Measurements from ENCODE around the gene GFER. TPM values are rescaled to one million over a fixed set of nuclear protein-coding genes. Genes with fewer than 3 reads are reported as not detected.

The GFER gene
- total and polyA plus RNA-seq, 2 of the 8 experiments (the other 6 are each of a cell fraction or from before 2014, with no cell fraction given) = 17.7 to 37.9 TPM

- no peak within 1 kb of the TSS for H3K23ac ChIP-seq (ENCODE audit: insufficient read length)
- H2BK5ac ChIP-seq (ENCODE audit: low read depth, low read length) = no peak within 1 kb of the TSS
- no peaks in the 10 kb centered on the region for H3K27me3 ChIP-seq (replicated peaks in 1 of 4; ENCODE audit: control insufficient read depth in 3 of 4, extremely low read depth in 1 of 4, insufficient read depth in 3 of 4, low read length in 3 of 4)
- peaks cover 17 to 28% (median 24%) of the 10 kb centered on the region in 4 experiments for H3K36me3 ChIP-seq (ENCODE audit: control insufficient read depth in 2 of 4, insufficient read depth in 4 of 4, low read length in 3 of 4)
- ChIA-PET POLR2A (ENCODE audit: partially characterized antibody) (interaction anchor here (0.7 to 19.8 kb wide), 18 partner anchors 8 to 818 kb away, joined by 3 to 736 read pairs (median 16); partner anchors contain the start of genes EME2, FAHD1, GFER and HAGH), CTCF (ENCODE audit: partially characterized antibody) (interaction anchor here (0.6 to 3.0 kb wide), 8 partner anchors 13 to 1899 kb away, joined by 3 to 9 read pairs (median 5); no protein-coding TSS in a partner anchor)
- peaks cover 12 to 15% of the 10 kb centered on the region in 2 experiments for H4K20me1 ChIP-seq (replicated peaks in 1 of 2; ENCODE audit: control insufficient read depth in 1 of 2, insufficient read depth in 2 of 2, low read length in 2 of 2)
- no peak within 1 kb of the TSS for H2BK20ac ChIP-seq (ENCODE audit: low read length)
- H3K4me2 ChIP-seq (ENCODE audit: insufficient read depth in 1 of 2, low read depth in 2 of 2, low read length in 2 of 2) = peak within 1 kb of the TSS; percentile 86 to 98
- FAIRE-seq (no peak), DNase-seq (ENCODE audit: low read depth in 1 of 2, low spot score in 2 of 2) (no peak)
- no peak within 1 kb of the TSS for H3K18ac ChIP-seq (ENCODE audit: extremely low read depth, low read length)
- H4K5ac ChIP-seq (ENCODE audit: insufficient read length, low read depth, low read length) = no peak within 1 kb of the TSS
- H3K14ac ChIP-seq (ENCODE audit: insufficient read length) = no peak within 1 kb of the TSS
- peaks cover 10 to 30% of the 10 kb centered on the region in 2 experiments for H3K79me2 ChIP-seq (ENCODE audit: control insufficient read depth in 1 of 2, insufficient read depth in 2 of 2, low read length in 2 of 2)
- no peaks in the 10 kb centered on the region for H3K9me3 ChIP-seq (ENCODE audit: insufficient read depth in 2 of 2, low read depth in 1 of 2, low read length in 1 of 2)
- TF ChIP-seq RBBP5 (IDR thresholded peaks at IDR 0.05; ENCODE audit: borderline replicate concordance, low read depth, low read length) (no peak), POLR2A (IDR thresholded peaks at IDR 0.05; ENCODE audit: control extremely low read depth in 1 of 2, low read depth in 2 of 2, low read length in 2 of 2) (no peak), RNF2 (IDR thresholded peaks at IDR 0.05; ENCODE audit: borderline replicate concordance, low read depth, low read length, missing control alignments, poor library complexity, severe bottlenecking) (no peak), MAX (IDR thresholded peaks at IDR 0.05) (no peak), CHD2 (IDR thresholded peaks at IDR 0.05; ENCODE audit: low read length) (no peak), TAF7 (optimal IDR thresholded peaks at IDR 0.05; ENCODE audit: borderline replicate concordance, low read depth, low read length) (no peak), SIN3A (conservative IDR thresholded peaks at IDR 0.05 in 1 of 2, IDR thresholded peaks at IDR 0.05 in 1 of 2; ENCODE audit: low read depth in 1 of 2, low read length in 2 of 2) (no peak), JUN (IDR thresholded peaks at IDR 0.05; ENCODE audit: low read depth, low read length) (no peak), RXRA (IDR thresholded peaks at IDR 0.05; ENCODE audit: insufficient read depth, low read depth, low read length) (no peak), EZH2 (IDR thresholded peaks at IDR 0.05; ENCODE audit: low read depth, low read length, severe bottlenecking) (no peak), TEAD4 (IDR thresholded peaks at IDR 0.05; ENCODE audit: low read depth, low read length) (no peak), FOSL1 (IDR thresholded peaks at IDR 0.05; ENCODE audit: insufficient read depth, low read depth, low read length) (no peak), EGR1 (IDR thresholded peaks at IDR 0.05; ENCODE audit: borderline replicate concordance, low read depth, low read length) (no peak)
- H2AFZ ChIP-seq (ENCODE audit: low read length) = no peak within 1 kb of the TSS
- H3K4me1 ChIP-seq (replicated peaks in 1 of 4; ENCODE audit: control insufficient read depth in 3 of 4, insufficient read depth in 4 of 4, low read length in 3 of 4) = peaks cover 0 to 16% (median 5%) of the 10 kb centered on the region in 4 experiments; a peak in 5 of 7 replicates
- H4K91ac ChIP-seq (replicated peaks; ENCODE audit: insufficient read length, low read length) = no peak within 1 kb of the TSS
- no peak within 1 kb of the TSS for H2BK15ac ChIP-seq (ENCODE audit: low read length)
- no peak within 1 kb of the TSS for H2AK5ac ChIP-seq (ENCODE audit: low read depth, low read length)
- peak within 1 kb of the TSS; percentile 20; the same call in 1 of the 2 replicates for H4K8ac ChIP-seq (ENCODE audit: extremely low read depth, insufficient read depth, low read length)
- peak within 1 kb of the TSS; percentile 98 to 99 (median 98) for H3K4me3 ChIP-seq (ENCODE audit: extremely low read depth in 1 of 4, insufficient read depth in 2 of 4, low read depth in 3 of 4, low read length in 4 of 4)
- H2BK12ac ChIP-seq (ENCODE audit: low read depth, low read length) = no peak within 1 kb of the TSS
- H3K4ac ChIP-seq (replicated peaks; ENCODE audit: insufficient read length, low read depth, low read length) = no peak within 1 kb of the TSS
- WGBS, 2 experiments (ENCODE audit: extremely low coverage in 1 of 2, insufficient coverage in 1 of 2, insufficient read length in 1 of 2, insufficient replicate concordance in 2 of 2, low coverage in 1 of 2, low lambda C conversion rate in 2 of 2, missing lambda C conversion rate in 1 of 2) = 92% methylated on average over 6 of the region's 6 CpGs; no CpG with 5 or more reads in 1 of the 2 experiments
- no peak within 1 kb of the TSS for H3K56ac ChIP-seq (replicated peaks; ENCODE audit: insufficient read length, low read depth, low read length)
- H3K79me1 ChIP-seq (ENCODE audit: low read depth, low read length) = peaks cover 13% of the 10 kb centered on the region
- peaks cover 18% of the 10 kb centered on the region for H3K23me2 ChIP-seq (ENCODE audit: low read depth, low read length)
- H2BK120ac ChIP-seq (replicated peaks; ENCODE audit: low read depth, low read length) = no peak within 1 kb of the TSS
- H3K9ac ChIP-seq (replicated peaks in 1 of 4; ENCODE audit: extremely low read depth in 1 of 4, low read depth in 3 of 4, low read length in 3 of 4) = peak within 1 kb of the TSS in 3 of 4 experiments; percentile 73 to 97 (median 90); a peak in 3 of 7 replicates
- no peak within 1 kb of the TSS for H3K27ac ChIP-seq (ENCODE audit: low read depth, low read length)
Measured at GRCh38 chr16:1966460-1966859, 17.5 kb upstream of the GFER start, which contains the start of gene RNF151. Gene RNF151, plus strand, starts transcription at chr16:1966856. Its CDS starts 26 bp downstream, at chr16:1966882.
